ENCODE measurements around the gene FMNL3. TPM values are rescaled to one million over a fixed set of nuclear protein-coding genes. Genes with fewer than 3 reads are reported as not detected.

The FMNL3 gene
- total RNA-seq, 1 experiment from 2014 or later, result 3.5 TPM

GRCh38 chr12:49678711-49679110 lies 28.5 kb downstream of the FMNL3 start:
- Histone ChIP-seq H2AFZ (ENCODE audit: low read depth, low read length, poor library complexity, severe bottlenecking) (no peak overlapping the region), H3K27ac (ENCODE audit: low read depth, low read length) (no peak overlapping the region), H3K9me3 (ENCODE audit: control insufficient read depth in 1 of 2, insufficient read depth in 1 of 2, low read depth in 1 of 2, low read length in 2 of 2) (no peaks in the 10 kb centered on the region), H3K79me2 (ENCODE audit: insufficient read depth, low read length) (no peaks in the 10 kb centered on the region), H4K20me1 (ENCODE audit: insufficient read depth) (no peaks in the 10 kb centered on the region), H3K9me2 (ENCODE audit: insufficient read depth) (no peaks in the 10 kb centered on the region), H3K4me1 (ENCODE audit: control insufficient read depth in 1 of 2, insufficient read depth in 2 of 2, low read length in 2 of 2) (no peaks in the 10 kb centered on the region), H3K36me3 (ENCODE audit: control insufficient read depth in 1 of 2, insufficient read depth in 2 of 2, low read length in 2 of 2) (no peaks in the 10 kb centered on the region), H3K27me3 (ENCODE audit: insufficient read depth, low read length) (no peaks in the 10 kb centered on the region), H3K9ac (ENCODE audit: low read length) (no peak overlapping the region), H3K4me2 (ENCODE audit: low read length) (no peak overlapping the region), H3K4me3 (replicated peaks in 1 of 2; ENCODE audit: low read depth in 1 of 2, low read length in 2 of 2) (no peak overlapping the region)
- POLR2A ChIA-PET, result no interaction called here
- no peak for TF ChIP-seq YY1 (IDR thresholded peaks at IDR 0.05; ENCODE audit: extremely low read depth, insufficient replicate concordance, low read depth, low read length)
- BruUV-seq (replicated peaks), result no TSS peak
- no peak for ATAC-seq
- CTCF ChIA-PET, result no interaction called here
- DNase-seq (ENCODE audit: low read depth, low spot score), result no peak
- RAD21 ChIA-PET (ENCODE audit: low non-redundant PET in 1 of 2, low total read pairs in 2 of 2, uncharacterized antibody in 2 of 2, unreplicated experiment in 2 of 2), result no interaction called here
- intact Hi-C loops (cut with micrococcal nuclease), result no loop called here

GRCh38 chr12:49675137-49675536 lies 32.1 kb downstream of the FMNL3 start:
- RAD21 ChIA-PET (ENCODE audit: low non-redundant PET in 1 of 2, low total read pairs in 2 of 2, uncharacterized antibody in 2 of 2, unreplicated experiment in 2 of 2), result no interaction called here
- no peaks in the 10 kb centered on the region for H4K20me1 ChIP-seq (ENCODE audit: insufficient read depth)

More at GRCh38 chr12:49675137-49675536, 32.1 kb downstream of the FMNL3 start:
- ChIA-PET CTCF (interaction anchor here (1.3 kb wide), 1 partner anchor 66 kb away, joined by 3 read pairs; the partner anchor contains the start of gene TMBIM6), POLR2A (interaction anchor here (1.5 kb wide), 1 partner anchor 66 kb away, joined by 3 read pairs; the partner anchor contains the start of gene TMBIM6)
- H3K27ac ChIP-seq (ENCODE audit: low read depth, low read length), result no peak overlapping the region
- H2AFZ ChIP-seq (ENCODE audit: low read depth, low read length, poor library complexity, severe bottlenecking), result no peak overlapping the region
- H3K79me2 ChIP-seq (ENCODE audit: insufficient read depth, low read length), result no peaks in the 10 kb centered on the region
- no peak overlapping the region for H3K9ac ChIP-seq (ENCODE audit: low read length)
- H3K27me3 ChIP-seq (ENCODE audit: insufficient read depth, low read length), result no peaks in the 10 kb centered on the region
- no TSS peak for BruUV-seq (replicated peaks)
- no peak overlapping the region for H3K4me3 ChIP-seq (replicated peaks in 1 of 2; ENCODE audit: low read depth in 1 of 2, low read length in 2 of 2)
- H3K4me1 ChIP-seq (ENCODE audit: control insufficient read depth in 1 of 2, insufficient read depth in 2 of 2, low read length in 2 of 2), result no peaks in the 10 kb centered on the region
- intact Hi-C loops (cut with micrococcal nuclease), result no loop called here
- no peak overlapping the region for H3K4me2 ChIP-seq (ENCODE audit: low read length)
- no peaks in the 10 kb centered on the region for H3K9me2 ChIP-seq (ENCODE audit: insufficient read depth)
- no peaks in the 10 kb centered on the region for H3K9me3 ChIP-seq (ENCODE audit: control insufficient read depth in 1 of 2, insufficient read depth in 1 of 2, low read depth in 1 of 2, low read length in 2 of 2)
- DNase-seq (ENCODE audit: low read depth, low spot score) (no peak), ATAC-seq (no peak)
- no peaks in the 10 kb centered on the region for H3K36me3 ChIP-seq (ENCODE audit: control insufficient read depth in 1 of 2, insufficient read depth in 2 of 2, low read length in 2 of 2)
- TF ChIP-seq POLR2AphosphoS5 (IDR thresholded peaks at IDR 0.05; ENCODE audit: low read depth, low read length) (no peak), ELF1 (IDR thresholded peaks at IDR 0.05; ENCODE audit: borderline replicate concordance, low read depth) (no peak), TCF7L2 (IDR thresholded peaks at IDR 0.05; ENCODE audit: borderline replicate concordance, extremely low read depth, insufficient read depth, insufficient read length) (no peak), CBX3 (IDR thresholded peaks at IDR 0.05; ENCODE audit: low read depth) (no peak), POLR2A (IDR thresholded peaks at IDR 0.05; ENCODE audit: borderline replicate concordance, extremely low read depth, insufficient read depth, insufficient read length) (no peak), ZNF274 (IDR thresholded peaks at IDR 0.05; ENCODE audit: low read depth, low read length) (no peak), SP1 (IDR thresholded peaks at IDR 0.05; ENCODE audit: low read depth) (no peak), MAX (IDR thresholded peaks at IDR 0.05) (no peak), ZFX (IDR thresholded peaks at IDR 0.05) (no peak), CEBPB (IDR thresholded peaks at IDR 0.05; ENCODE audit: low read depth) (no peak), EZH2 (IDR thresholded peaks at IDR 0.05) (no peak), FOSL1 (IDR thresholded peaks at IDR 0.05; ENCODE audit: low read depth) (no peak), SIN3A (IDR thresholded peaks at IDR 0.05; ENCODE audit: low read depth) (no peak), ATF3 (IDR thresholded peaks at IDR 0.05) (no peak)
- TF ChIP-seq, protein P1, sequence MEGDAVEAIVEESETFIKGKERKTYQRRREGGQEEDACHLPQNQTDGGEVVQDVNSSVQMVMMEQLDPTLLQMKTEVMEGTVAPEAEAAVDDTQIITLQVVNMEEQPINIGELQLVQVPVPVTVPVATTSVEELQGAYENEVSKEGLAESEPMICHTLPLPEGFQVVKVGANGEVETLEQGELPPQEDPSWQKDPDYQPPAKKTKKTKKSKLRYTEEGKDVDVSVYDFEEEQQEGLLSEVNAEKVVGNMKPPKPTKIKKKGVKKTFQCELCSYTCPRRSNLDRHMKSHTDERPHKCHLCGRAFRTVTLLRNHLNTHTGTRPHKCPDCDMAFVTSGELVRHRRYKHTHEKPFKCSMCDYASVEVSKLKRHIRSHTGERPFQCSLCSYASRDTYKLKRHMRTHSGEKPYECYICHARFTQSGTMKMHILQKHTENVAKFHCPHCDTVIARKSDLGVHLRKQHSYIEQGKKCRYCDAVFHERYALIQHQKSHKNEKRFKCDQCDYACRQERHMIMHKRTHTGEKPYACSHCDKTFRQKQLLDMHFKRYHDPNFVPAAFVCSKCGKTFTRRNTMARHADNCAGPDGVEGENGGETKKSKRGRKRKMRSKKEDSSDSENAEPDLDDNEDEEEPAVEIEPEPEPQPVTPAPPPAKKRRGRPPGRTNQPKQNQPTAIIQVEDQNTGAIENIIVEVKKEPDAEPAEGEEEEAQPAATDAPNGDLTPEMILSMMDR (IDR thresholded peaks at IDR 0.05 in 2 of 3, conservative IDR thresholded peaks at IDR 0.05 in 1 of 3; ENCODE audit: borderline replicate concordance in 1 of 3, insufficient read depth in 1 of 3, low read depth in 2 of 3, low read length in 2 of 3), result no peak
